Measurements from ENCODE around the gene SLC7A1. TPM values are rescaled to one million over a fixed set of nuclear protein-coding genes. Genes with fewer than 3 reads are reported as not detected.

The SLC7A1 gene
- total RNA-seq, 6 donors from 2014 or later = 2.1 to 38.0 (median 21.5) TPM

DNA sequence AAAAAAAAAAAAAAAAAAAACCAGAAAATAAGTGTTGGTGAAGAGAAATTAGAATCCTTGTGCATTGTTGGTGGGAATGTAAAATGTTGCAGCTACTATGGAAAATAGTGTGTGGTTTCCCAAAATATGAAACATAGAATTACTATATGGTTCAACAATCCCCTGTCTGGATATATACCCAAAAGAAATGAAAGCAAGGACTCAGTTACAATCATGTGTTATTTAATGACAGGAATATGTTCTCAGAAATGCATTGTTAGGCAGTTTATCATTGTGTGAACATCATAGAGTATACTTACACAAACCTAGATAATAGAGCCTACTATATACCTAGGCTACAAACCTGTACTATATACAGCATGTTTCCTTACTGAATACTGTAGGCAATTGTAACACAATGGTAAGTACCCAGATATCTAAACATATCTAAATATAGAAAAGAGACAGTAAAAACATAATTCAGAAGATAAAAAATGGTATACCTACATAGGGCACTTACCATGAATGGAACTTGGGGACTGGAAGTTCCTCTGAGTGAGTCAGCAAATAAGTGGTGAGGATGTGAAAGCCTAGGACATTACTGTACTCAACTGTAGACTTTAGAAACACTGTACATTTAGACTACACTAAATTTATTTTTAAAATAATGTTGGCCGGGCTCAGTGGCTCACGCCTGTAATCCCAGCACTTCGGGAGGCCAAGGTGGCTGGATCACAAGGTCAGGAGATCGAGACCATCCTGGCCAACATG lies 25.7 kb upstream of the SLC7A1 start:
- Histone ChIP-seq H3K36me3 (no peaks in the 10 kb centered on the region), H3K9me3 (no peaks in the 10 kb centered on the region), H3K4me3 (no peak overlapping the region), H3K4me1 (no peaks in the 10 kb centered on the region), H3K27me3 (no peaks in the 10 kb centered on the region), H3K27ac (no peak overlapping the region)
- DNase-seq = no peak
- TF ChIP-seq EP300 (IDR thresholded peaks at IDR 0.05) = no peak
- TF ChIP-seq, protein P1, sequence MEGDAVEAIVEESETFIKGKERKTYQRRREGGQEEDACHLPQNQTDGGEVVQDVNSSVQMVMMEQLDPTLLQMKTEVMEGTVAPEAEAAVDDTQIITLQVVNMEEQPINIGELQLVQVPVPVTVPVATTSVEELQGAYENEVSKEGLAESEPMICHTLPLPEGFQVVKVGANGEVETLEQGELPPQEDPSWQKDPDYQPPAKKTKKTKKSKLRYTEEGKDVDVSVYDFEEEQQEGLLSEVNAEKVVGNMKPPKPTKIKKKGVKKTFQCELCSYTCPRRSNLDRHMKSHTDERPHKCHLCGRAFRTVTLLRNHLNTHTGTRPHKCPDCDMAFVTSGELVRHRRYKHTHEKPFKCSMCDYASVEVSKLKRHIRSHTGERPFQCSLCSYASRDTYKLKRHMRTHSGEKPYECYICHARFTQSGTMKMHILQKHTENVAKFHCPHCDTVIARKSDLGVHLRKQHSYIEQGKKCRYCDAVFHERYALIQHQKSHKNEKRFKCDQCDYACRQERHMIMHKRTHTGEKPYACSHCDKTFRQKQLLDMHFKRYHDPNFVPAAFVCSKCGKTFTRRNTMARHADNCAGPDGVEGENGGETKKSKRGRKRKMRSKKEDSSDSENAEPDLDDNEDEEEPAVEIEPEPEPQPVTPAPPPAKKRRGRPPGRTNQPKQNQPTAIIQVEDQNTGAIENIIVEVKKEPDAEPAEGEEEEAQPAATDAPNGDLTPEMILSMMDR (IDR thresholded peaks at IDR 0.05) = no peak
- no peak for ATAC-seq (ENCODE audit: low FRiP score in 2 of 2)
- whole genome bisulfite sequencing, 2 donors = 90 to 94% methylated on average over 4 of the region's 4 CpGs

DNA sequence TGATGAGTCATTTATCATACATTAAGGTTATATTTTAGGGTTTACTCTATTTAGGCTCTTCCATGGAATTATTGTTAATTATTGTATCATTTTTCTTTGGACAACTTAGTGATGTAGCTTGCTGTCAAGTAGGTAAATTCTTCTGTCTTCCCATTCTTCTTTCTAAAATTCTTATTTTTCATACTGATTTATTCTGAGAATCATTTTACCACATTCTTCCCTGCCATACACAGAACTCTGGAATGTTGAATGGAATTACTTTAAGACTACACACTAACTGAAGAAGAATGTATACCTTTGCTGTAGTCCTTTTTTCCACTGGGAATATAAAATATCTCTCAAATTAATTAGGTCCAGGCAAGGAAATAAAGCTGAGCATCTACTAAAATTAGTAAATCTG lies 24.5 kb upstream of the SLC7A1 start:
- H3K9me3 ChIP-seq = no peaks in the 10 kb centered on the region
- ATAC-seq (ENCODE audit: low FRiP score in 2 of 2) (no peak), DNase-seq (no peak)
- no peaks in the 10 kb centered on the region for H3K36me3 ChIP-seq
- H3K27me3 ChIP-seq = no peaks in the 10 kb centered on the region
- TF ChIP-seq, protein P1 (IDR thresholded peaks at IDR 0.05) = no peak
- no peak for TF ChIP-seq EP300 (IDR thresholded peaks at IDR 0.05)
- no peak for TF ChIP-seq POLR2A (IDR thresholded peaks at IDR 0.05)
- no peak for TF ChIP-seq POLR2AphosphoS5 (IDR thresholded peaks at IDR 0.05)
- H3K4me1 ChIP-seq = no peaks in the 10 kb centered on the region
- H3K4me3 ChIP-seq = no peak overlapping the region
- no peak overlapping the region for H3K27ac ChIP-seq

DNA sequence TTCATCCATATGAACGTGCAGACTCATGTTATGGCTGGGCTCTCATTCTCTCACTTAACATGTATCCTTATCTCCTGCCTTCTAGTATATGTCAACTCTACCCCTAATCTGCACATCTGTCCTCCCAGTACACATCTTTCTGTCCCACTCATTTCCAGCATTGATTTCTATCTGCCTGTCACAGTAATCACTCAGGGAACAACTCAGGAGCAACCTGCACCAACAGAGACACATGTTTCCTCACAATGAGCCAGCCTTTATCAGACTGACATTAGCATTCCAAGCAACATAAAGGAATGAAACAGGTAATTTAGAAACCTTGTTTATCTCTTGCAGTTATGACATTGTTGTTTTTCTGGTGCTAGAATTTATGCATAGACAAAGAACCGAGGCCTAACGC lies 17.6 kb upstream of the SLC7A1 start:
- TF ChIP-seq POLR2AphosphoS5 (IDR thresholded peaks at IDR 0.05) (no peak), POLR2A (IDR thresholded peaks at IDR 0.05) (no peak), EP300 (IDR thresholded peaks at IDR 0.05) (no peak)
- TF ChIP-seq, protein P1 (IDR thresholded peaks at IDR 0.05) = no peak
- no peaks in the 10 kb centered on the region for H3K4me1 ChIP-seq
- no peaks in the 10 kb centered on the region for H3K27me3 ChIP-seq
- no peaks in the 10 kb centered on the region for H3K36me3 ChIP-seq
- no peak overlapping the region for H3K27ac ChIP-seq
- H3K9me3 ChIP-seq = no peaks in the 10 kb centered on the region
- DNase-seq = no peak
- no peak overlapping the region for H3K4me3 ChIP-seq
- 87 to 91% methylated on average over 3 of the region's 3 CpGs for WGBS, 2 donors
- no peak for ATAC-seq (ENCODE audit: low FRiP score in 2 of 2)

DNA sequence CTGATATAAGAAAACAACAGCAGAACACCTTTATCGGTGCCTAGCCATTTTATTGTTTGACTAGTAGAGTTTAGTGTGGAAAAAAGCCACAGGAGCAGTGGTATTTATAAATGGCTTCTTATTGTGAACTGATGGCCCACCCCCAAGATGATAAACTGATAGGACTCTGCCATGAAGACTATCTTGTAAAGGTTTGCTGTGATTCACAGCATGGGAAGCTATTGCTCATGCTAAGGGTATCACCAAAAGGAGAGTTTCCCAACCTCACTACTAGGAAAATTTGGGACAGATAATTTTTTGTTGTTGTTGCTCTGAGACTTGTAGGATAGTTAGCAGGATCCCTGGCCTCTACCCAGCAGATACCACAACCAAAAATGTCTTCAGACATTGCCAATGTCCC lies 12.0 kb upstream of the SLC7A1 start:
- Histone ChIP-seq H3K4me1 (no peaks in the 10 kb centered on the region), H3K9me3 (no peaks in the 10 kb centered on the region), H3K27me3 (no peaks in the 10 kb centered on the region), H3K36me3 (no peaks in the 10 kb centered on the region), H3K4me3 (no peak overlapping the region), H3K27ac (no peak overlapping the region)
- DNase-seq (no peak), ATAC-seq (ENCODE audit: low FRiP score in 2 of 2) (no peak)
- TF ChIP-seq POLR2AphosphoS5 (IDR thresholded peaks at IDR 0.05) = no peak
- WGBS, 2 donors = 91 to 94% methylated on average over 1 of the region's 1 CpG

DNA sequence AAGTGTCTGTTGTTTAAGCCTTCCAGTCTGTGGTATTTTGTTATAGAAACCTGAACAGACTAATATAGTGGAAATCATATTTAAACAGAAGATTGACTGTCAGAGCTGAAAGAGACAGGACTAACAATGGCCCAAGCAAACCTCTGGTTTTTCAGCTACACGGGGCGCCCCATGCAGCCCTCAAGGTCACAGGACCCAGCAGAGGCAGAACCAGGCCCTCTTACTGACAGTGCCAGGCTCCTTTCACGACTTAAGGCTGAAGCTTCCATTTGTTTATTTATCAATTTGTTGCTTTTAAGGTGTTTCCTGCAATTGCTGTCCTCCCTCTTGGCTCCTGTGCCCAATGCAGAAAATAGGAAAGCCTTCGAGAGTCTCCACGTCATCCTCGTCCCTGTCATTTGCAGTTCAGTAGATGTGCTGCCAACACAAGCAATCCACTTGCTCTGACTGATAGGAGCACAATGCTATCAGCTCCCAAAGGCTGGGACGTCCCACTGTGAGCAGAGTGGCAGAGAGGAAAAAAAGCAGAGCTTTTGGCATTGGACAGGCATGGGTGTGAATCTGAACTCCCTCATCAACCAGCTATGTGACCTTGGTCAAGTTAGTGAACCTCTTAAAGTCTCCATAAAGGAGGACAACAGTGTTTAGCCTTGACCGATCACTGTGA lies 10.5 kb upstream of the SLC7A1 start:
- TF ChIP-seq POLR2AphosphoS5 (IDR thresholded peaks at IDR 0.05) (no peak), POLR2A (IDR thresholded peaks at IDR 0.05) (no peak), EP300 (IDR thresholded peaks at IDR 0.05) (no peak)
- TF ChIP-seq, protein P1 (IDR thresholded peaks at IDR 0.05) = no peak
- Histone ChIP-seq H3K36me3 (no peaks in the 10 kb centered on the region), H3K9me3 (no peaks in the 10 kb centered on the region), H3K4me1 (no peaks in the 10 kb centered on the region), H3K27me3 (no peaks in the 10 kb centered on the region), H3K27ac (no peak overlapping the region), H3K4me3 (no peak overlapping the region)
- WGBS, 2 donors = 64 to 65% methylated on average over 8 of the region's 8 CpGs
- no peak for DNase-seq
- ATAC-seq (ENCODE audit: low FRiP score in 2 of 2) = no peak

Data from upper lobe of left lung (tissue), 6 donors.